ENCODE measurements around the gene BPI.

- no peak for TF ChIP-seq CTCF (IDR thresholded peaks at IDR 0.05)
- TF ChIP-seq POLR2A (IDR thresholded peaks at IDR 0.05) = no peak
Observed at GRCh38 chr20:38369389-38369788, 65.4 kb downstream of the BPI start.
